PC-9 (cell line): ENCODE measurements around the gene ZNF672.

Source experiments
- EZH2 ChIP-seq: fragments of 200-600 bp; sonication (generic); IDR thresholded peaks from 2 replicates; pipeline ENCODE4 v1.8.0; 2017; ENCODE audit warnings: antibody characterized with exemption, low read depth
- TF ChIP-seq, protein P1 (sequence below): fragments of 200-600 bp; sonication (generic); conservative IDR thresholded peaks from 2 replicates; pipeline ENCODE4 v1.6.1; 2017; ENCODE audit warnings: mixed run types, antibody characterized with exemption, mild to moderate bottlenecking, moderate library complexity

DNA sequence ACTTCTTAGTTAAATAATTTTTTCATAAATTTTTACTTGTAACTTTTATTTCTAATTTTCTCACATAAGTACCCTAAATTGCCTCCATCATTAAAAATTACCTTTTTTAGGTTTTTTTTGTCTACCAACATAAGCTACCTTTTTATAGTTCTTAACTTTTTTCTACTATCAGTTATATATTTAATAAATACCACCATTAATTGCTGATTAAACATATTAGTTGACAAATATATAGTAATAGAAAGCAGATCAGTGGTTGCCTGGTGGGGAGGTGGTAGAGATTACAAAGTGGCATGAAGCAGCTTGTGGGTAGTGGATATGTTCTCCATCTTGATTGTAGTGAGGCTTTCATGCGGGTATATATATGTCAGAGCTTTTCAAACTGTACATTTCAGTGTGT lies 6.2 kb upstream of the ZNF672 start:
- TF ChIP-seq, protein P1, sequence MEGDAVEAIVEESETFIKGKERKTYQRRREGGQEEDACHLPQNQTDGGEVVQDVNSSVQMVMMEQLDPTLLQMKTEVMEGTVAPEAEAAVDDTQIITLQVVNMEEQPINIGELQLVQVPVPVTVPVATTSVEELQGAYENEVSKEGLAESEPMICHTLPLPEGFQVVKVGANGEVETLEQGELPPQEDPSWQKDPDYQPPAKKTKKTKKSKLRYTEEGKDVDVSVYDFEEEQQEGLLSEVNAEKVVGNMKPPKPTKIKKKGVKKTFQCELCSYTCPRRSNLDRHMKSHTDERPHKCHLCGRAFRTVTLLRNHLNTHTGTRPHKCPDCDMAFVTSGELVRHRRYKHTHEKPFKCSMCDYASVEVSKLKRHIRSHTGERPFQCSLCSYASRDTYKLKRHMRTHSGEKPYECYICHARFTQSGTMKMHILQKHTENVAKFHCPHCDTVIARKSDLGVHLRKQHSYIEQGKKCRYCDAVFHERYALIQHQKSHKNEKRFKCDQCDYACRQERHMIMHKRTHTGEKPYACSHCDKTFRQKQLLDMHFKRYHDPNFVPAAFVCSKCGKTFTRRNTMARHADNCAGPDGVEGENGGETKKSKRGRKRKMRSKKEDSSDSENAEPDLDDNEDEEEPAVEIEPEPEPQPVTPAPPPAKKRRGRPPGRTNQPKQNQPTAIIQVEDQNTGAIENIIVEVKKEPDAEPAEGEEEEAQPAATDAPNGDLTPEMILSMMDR, result no peak
- TF ChIP-seq EZH2, result no peak
